SU-DHL-6 (cell line): ENCODE data around the gene TMEM154.

ENCODE experiments used
- EZH2phosphoT487 ChIP-seq: fragments of 200-600 bp; sonication (generic), shearing (Covaris generic); conservative IDR thresholded peaks from 2 replicates; pipeline ENCODE4 v1.6.1; 2018; ENCODE audit warnings: mild to moderate bottlenecking, antibody characterized with exemption, low read length, moderate library complexity, mixed read lengths
- TF ChIP-seq, protein P1 (sequence below): fragments of 200-600 bp; sonication (generic); IDR thresholded peaks from one replicate; pipeline ENCODE4 v1.5.1; 2017; ENCODE audit warnings: antibody characterized with exemption, mild to moderate bottlenecking, low read length, moderate library complexity; ENCODE audit not compliant: insufficient read depth, poor library complexity, severe bottlenecking

GRCh38 chr4:152609481-152609880, 70.3 kb downstream of the TMEM154 start:
- TF ChIP-seq, protein P1, sequence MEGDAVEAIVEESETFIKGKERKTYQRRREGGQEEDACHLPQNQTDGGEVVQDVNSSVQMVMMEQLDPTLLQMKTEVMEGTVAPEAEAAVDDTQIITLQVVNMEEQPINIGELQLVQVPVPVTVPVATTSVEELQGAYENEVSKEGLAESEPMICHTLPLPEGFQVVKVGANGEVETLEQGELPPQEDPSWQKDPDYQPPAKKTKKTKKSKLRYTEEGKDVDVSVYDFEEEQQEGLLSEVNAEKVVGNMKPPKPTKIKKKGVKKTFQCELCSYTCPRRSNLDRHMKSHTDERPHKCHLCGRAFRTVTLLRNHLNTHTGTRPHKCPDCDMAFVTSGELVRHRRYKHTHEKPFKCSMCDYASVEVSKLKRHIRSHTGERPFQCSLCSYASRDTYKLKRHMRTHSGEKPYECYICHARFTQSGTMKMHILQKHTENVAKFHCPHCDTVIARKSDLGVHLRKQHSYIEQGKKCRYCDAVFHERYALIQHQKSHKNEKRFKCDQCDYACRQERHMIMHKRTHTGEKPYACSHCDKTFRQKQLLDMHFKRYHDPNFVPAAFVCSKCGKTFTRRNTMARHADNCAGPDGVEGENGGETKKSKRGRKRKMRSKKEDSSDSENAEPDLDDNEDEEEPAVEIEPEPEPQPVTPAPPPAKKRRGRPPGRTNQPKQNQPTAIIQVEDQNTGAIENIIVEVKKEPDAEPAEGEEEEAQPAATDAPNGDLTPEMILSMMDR = no peak
- no peak for TF ChIP-seq EZH2phosphoT487
